Central memory CD8-positive, alpha-beta T cell (primary cell): ENCODE measurements around the gene SLC16A9.
A peak's percentile ranks its signal among the peaks of the same experiment; 100 is the strongest.

ENCODE experiments used
- ATAC-seq: fragments of 150-1000 bp; cut with Tn5 transposase; replicated peaks from 2 replicates; pipeline ENCODE4 v1.10.0; 2022; ENCODE audit warnings: mild to moderate bottlenecking, moderate FRiP score, moderate number of reproducible peaks; ENCODE audit not compliant: poor library complexity, severe bottlenecking; ENCODE audit errors: extremely low read depth
- DNase-seq, 2 donors: peaks; one replicate each; pipeline ENCODE4 v3.0.0; 2021; ENCODE audit warnings: low spot score in 2 of 2
- H3K27ac Mint-ChIP-seq: one replicate; pipeline ENCODE4 v1.8.0; 2022; ENCODE audit warnings: low read depth, mild to moderate bottlenecking, moderate library complexity, mixed read lengths
- H3K27me3 Mint-ChIP-seq: one replicate; pipeline ENCODE4 v1.8.0; 2022; ENCODE audit warnings: mixed read lengths
- H3K36me3 Mint-ChIP-seq: one replicate; pipeline ENCODE4 v1.8.0; 2022; ENCODE audit warnings: mild to moderate bottlenecking, moderate library complexity, mixed read lengths; ENCODE audit not compliant: insufficient read depth
- H3K4me1 Mint-ChIP-seq: one replicate; pipeline ENCODE4 v1.8.0; 2022; ENCODE audit warnings: mixed read lengths
- H3K4me3 Mint-ChIP-seq: one replicate; pipeline ENCODE4 v1.8.0; 2022; ENCODE audit warnings: mild to moderate bottlenecking, moderate library complexity, mixed read lengths
- H3K9me3 Mint-ChIP-seq: one replicate; pipeline ENCODE4 v1.8.0; 2022; ENCODE audit warnings: mixed read lengths

The SLC16A9 gene

GRCh38 chr10:59628965-59629364 lies 80.7 kb downstream of the SLC16A9 start:
- H3K36me3 Mint-ChIP-seq = peaks cover 3% of the 10 kb centered on the region
- ATAC-seq = no peak
- H3K27me3 Mint-ChIP-seq = peaks cover 20% of the 10 kb centered on the region
- H3K4me1 Mint-ChIP-seq = peaks cover 5% of the 10 kb centered on the region
- no peak for DNase-seq
- H3K27ac Mint-ChIP-seq = no peak overlapping the region
- H3K4me3 Mint-ChIP-seq = no peak overlapping the region
- no peaks in the 10 kb centered on the region for H3K9me3 Mint-ChIP-seq

- peaks cover 3% of the 10 kb centered on the region for H3K36me3 Mint-ChIP-seq
- H3K9me3 Mint-ChIP-seq = no peaks in the 10 kb centered on the region
- H3K4me3 Mint-ChIP-seq = no peak overlapping the region
- peaks cover 5% of the 10 kb centered on the region for H3K4me1 Mint-ChIP-seq
- H3K27me3 Mint-ChIP-seq = peaks cover 20% of the 10 kb centered on the region
- H3K27ac Mint-ChIP-seq = no peak overlapping the region
- ATAC-seq (no peak), DNase-seq (no peak)
Observed at GRCh38 chr10:59628456-59628855, 81.2 kb downstream of the SLC16A9 start.

- H3K4me1 Mint-ChIP-seq = peaks cover 5% of the 10 kb centered on the region
- H3K27ac Mint-ChIP-seq = no peak overlapping the region
- H3K9me3 Mint-ChIP-seq = no peaks in the 10 kb centered on the region
- peaks cover 20% of the 10 kb centered on the region for H3K27me3 Mint-ChIP-seq
- DNase-seq (no peak), ATAC-seq (no peak)
- no peak overlapping the region for H3K4me3 Mint-ChIP-seq
- peaks cover 3% of the 10 kb centered on the region for H3K36me3 Mint-ChIP-seq
Observed at GRCh38 chr10:59627366-59628018, 82.2 kb downstream of the SLC16A9 start.

- Mint-ChIP-seq H3K27me3 (peaks cover 13% of the 10 kb centered on the region), H3K4me3 (no peak overlapping the region), H3K9me3 (no peaks in the 10 kb centered on the region), H3K36me3 (peaks cover 8% of the 10 kb centered on the region), H3K27ac (no peak overlapping the region), H3K4me1 (peaks cover 5% of the 10 kb centered on the region)
- ATAC-seq = no peak
- DNase-seq = no peak
Observed at GRCh38 chr10:59626523-59626869, 83.2 kb downstream of the SLC16A9 start.

GRCh38 chr10:59625721-59626522 lies 83.7 kb downstream of the SLC16A9 start:
- H3K4me3 Mint-ChIP-seq = no peak overlapping the region
- peaks cover 5% of the 10 kb centered on the region for H3K4me1 Mint-ChIP-seq
- peak; percentile 71 for ATAC-seq
- H3K36me3 Mint-ChIP-seq = peaks cover 8% of the 10 kb centered on the region
- H3K27me3 Mint-ChIP-seq = peaks cover 13% of the 10 kb centered on the region
- H3K9me3 Mint-ChIP-seq = no peaks in the 10 kb centered on the region
- no peak overlapping the region for H3K27ac Mint-ChIP-seq
- DNase-seq = peak in 1 of 2 donors; percentile 29

- ATAC-seq (no peak), DNase-seq (no peak)
- Mint-ChIP-seq H3K4me3 (no peak overlapping the region), H3K27me3 (peaks cover 13% of the 10 kb centered on the region), H3K9me3 (no peaks in the 10 kb centered on the region), H3K4me1 (peaks cover 5% of the 10 kb centered on the region), H3K27ac (no peak overlapping the region), H3K36me3 (peaks cover 8% of the 10 kb centered on the region)
Observed at GRCh38 chr10:59624951-59625350, 84.7 kb downstream of the SLC16A9 start.

- Mint-ChIP-seq H3K4me1 (peaks cover 5% of the 10 kb centered on the region), H3K36me3 (peaks cover 8% of the 10 kb centered on the region), H3K9me3 (no peaks in the 10 kb centered on the region), H3K27ac (no peak overlapping the region), H3K27me3 (peaks cover 9% of the 10 kb centered on the region), H3K4me3 (no peak overlapping the region)
- DNase-seq = no peak
- ATAC-seq = no peak
Observed at GRCh38 chr10:59624136-59624535, 85.5 kb downstream of the SLC16A9 start.

GRCh38 chr10:59623133-59624121 lies 86.2 kb downstream of the SLC16A9 start:
- DNase-seq (no peak), ATAC-seq (no peak)
- Mint-ChIP-seq H3K27me3 (peaks cover 1% of the 10 kb centered on the region), H3K9me3 (no peaks in the 10 kb centered on the region), H3K4me1 (peaks cover 5% of the 10 kb centered on the region), H3K4me3 (no peak overlapping the region), H3K27ac (no peak overlapping the region), H3K36me3 (peaks cover 8% of the 10 kb centered on the region)

GRCh38 chr10:59622320-59623132 lies 87.1 kb downstream of the SLC16A9 start:
- H3K4me1 Mint-ChIP-seq = peaks cover 5% of the 10 kb centered on the region
- no peaks in the 10 kb centered on the region for H3K9me3 Mint-ChIP-seq
- no peak overlapping the region for H3K27ac Mint-ChIP-seq
- peaks cover 6% of the 10 kb centered on the region for H3K36me3 Mint-ChIP-seq
- ATAC-seq (no peak), DNase-seq (no peak)
- no peak overlapping the region for H3K4me3 Mint-ChIP-seq
- no peaks in the 10 kb centered on the region for H3K27me3 Mint-ChIP-seq

- no peak overlapping the region for H3K27ac Mint-ChIP-seq
- ATAC-seq = no peak
- H3K4me3 Mint-ChIP-seq = no peak overlapping the region
- no peak for DNase-seq
- H3K9me3 Mint-ChIP-seq = no peaks in the 10 kb centered on the region
- peaks cover 5% of the 10 kb centered on the region for H3K4me1 Mint-ChIP-seq
- peaks cover 5% of the 10 kb centered on the region for H3K36me3 Mint-ChIP-seq
- H3K27me3 Mint-ChIP-seq = no peaks in the 10 kb centered on the region
Observed at GRCh38 chr10:59621771-59622170, 87.9 kb downstream of the SLC16A9 start.

- Mint-ChIP-seq H3K36me3 (peaks cover 5% of the 10 kb centered on the region), H3K4me1 (no peaks in the 10 kb centered on the region), H3K4me3 (no peak overlapping the region), H3K27ac (no peak overlapping the region), H3K27me3 (no peaks in the 10 kb centered on the region), H3K9me3 (no peaks in the 10 kb centered on the region)
- ATAC-seq (no peak), DNase-seq (no peak)
Observed at GRCh38 chr10:59618666-59619065, 91.0 kb downstream of the SLC16A9 start.

- Mint-ChIP-seq H3K4me1 (no peaks in the 10 kb centered on the region), H3K36me3 (peaks cover 5% of the 10 kb centered on the region), H3K27ac (no peak overlapping the region), H3K4me3 (no peak overlapping the region), H3K27me3 (no peaks in the 10 kb centered on the region), H3K9me3 (no peaks in the 10 kb centered on the region)
- ATAC-seq = no peak
- DNase-seq = no peak
Observed at GRCh38 chr10:59617996-59618395, 91.7 kb downstream of the SLC16A9 start.
